IMR-90 (cell line): ENCODE results near the gene KMT2C. TPM values are rescaled to one million over a fixed set of nuclear protein-coding genes. Genes with fewer than 3 reads are reported as not detected.

Source experiments
- ATAC-seq: fragments of 200-7000 bp; cut with Tn5 transposase; 2 replicates; pipeline ENCODE4 v1.9.1; 2020; ENCODE audit warnings: low read depth, mild to moderate bottlenecking, moderate library complexity
- BruUV-seq: library from RNA; stranded (reverse); fragments of 400-500 nt; replicated peaks from 2 replicates; lab custom pipeline; 2021; lab: Mats Ljungman, UMichigan
- CTCF ChIA-PET: fragments of 300-600 bp; formaldehyde crosslinking; extraction: SDS; loops from one replicate; lab custom pipeline; 2021; ENCODE audit warnings: antibody characterized with exemption; lab: Yijun Ruan, JAX
- POLR2A ChIA-PET: fragments of 300-600 bp; sonication (Branson Sonifier 250); formaldehyde crosslinking; loops from one replicate; lab custom pipeline; 2022; ENCODE audit warnings: antibody characterized with exemption; ENCODE audit not compliant: unreplicated experiment; lab: Charles Lee
- DNase-seq: peaks from one replicate; pipeline ENCODE4 v3.0.0; 2013
- H2AFZ ChIP-seq: replicated peaks from 2 replicates; pipeline ENCODE3; 2013; ENCODE audit warnings: low read length, mild to moderate bottlenecking; ENCODE audit not compliant: poor library complexity
- H2AK5ac ChIP-seq: 2 replicates; pipeline ENCODE4 v1.6.1; 2013; ENCODE audit warnings: low read depth, low read length, inconsistent platforms
- H2AK9ac ChIP-seq: replicated peaks from 2 replicates; pipeline ENCODE3; 2013; ENCODE audit warnings: mild to moderate bottlenecking, low read depth, low read length, moderate library complexity; ENCODE audit not compliant: poor library complexity
- H2BK120ac ChIP-seq: 2 replicates; pipeline ENCODE4 v1.6.1; 2013; ENCODE audit warnings: low read depth, low read length, inconsistent platforms
- H2BK15ac ChIP-seq: 3 replicates; pipeline ENCODE4 v1.6.1; 2013; ENCODE audit warnings: low read depth, low read length, inconsistent platforms
- H2BK20ac ChIP-seq: 2 replicates; pipeline ENCODE4 v1.6.1; 2013; ENCODE audit warnings: low read depth, mild to moderate bottlenecking, inconsistent platforms, low read length, moderate library complexity
- H2BK5ac ChIP-seq: 2 replicates; pipeline ENCODE4 v1.6.1; 2013; ENCODE audit warnings: mild to moderate bottlenecking, low read depth, low read length, inconsistent platforms; ENCODE audit not compliant: poor library complexity, severe bottlenecking
- H3K14ac ChIP-seq: replicated peaks from 2 replicates; pipeline ENCODE4 v1.6.1; 2013; ENCODE audit warnings: low read depth, low read length, inconsistent platforms
- H3K18ac ChIP-seq: 2 replicates; pipeline ENCODE4 v1.6.1; 2013; ENCODE audit warnings: low read depth, low read length, control low read depth
- H3K23ac ChIP-seq: 2 replicates; pipeline ENCODE4 v1.6.1; 2013; ENCODE audit warnings: low read depth, low read length, inconsistent platforms
- H3K27ac ChIP-seq: 2 replicates; pipeline ENCODE4 v1.5.1; 2013; ENCODE audit warnings: mild to moderate bottlenecking, control low read depth, low read length; ENCODE audit not compliant: insufficient read depth
- H3K27me3 ChIP-seq: 2 replicates; pipeline ENCODE4 v1.6.1; 2013; ENCODE audit warnings: low read length; ENCODE audit not compliant: control insufficient read depth, insufficient read depth
- H3K36me3 ChIP-seq: 2 replicates; pipeline ENCODE4 v1.6.1; 2013; ENCODE audit warnings: low read length, mixed read lengths; ENCODE audit not compliant: control insufficient read depth, insufficient read depth
- H3K4ac ChIP-seq: 2 replicates; pipeline ENCODE4 v1.6.1; 2013; ENCODE audit warnings: low read depth, low read length, inconsistent platforms
- H3K4me1 ChIP-seq: 2 replicates; pipeline ENCODE4 v1.6.1; 2013; ENCODE audit warnings: low read length, mixed read lengths; ENCODE audit not compliant: control insufficient read depth, insufficient read depth
- H3K4me2 ChIP-seq: 2 replicates; pipeline ENCODE4 v1.6.1; 2013; ENCODE audit warnings: low read depth, mild to moderate bottlenecking, control low read depth, low read length, moderate library complexity
- H3K4me3 ChIP-seq: 2 replicates; pipeline ENCODE4 v1.5.1; 2013; ENCODE audit warnings: low read depth, mild to moderate bottlenecking, control low read depth, low read length, moderate library complexity; ENCODE audit not compliant: insufficient read depth
- H3K56ac ChIP-seq: 2 replicates; pipeline ENCODE4 v1.6.1; 2013; ENCODE audit warnings: low read length, inconsistent platforms; ENCODE audit not compliant: insufficient read depth; ENCODE audit errors: extremely low read depth
- H3K79me1 ChIP-seq, 2 experiments: 2 replicates each; pipeline ENCODE4 v1.6.1; 2013; ENCODE audit warnings: low read length in 2 of 2, inconsistent platforms in 1 of 2, low read depth in 1 of 2
- H3K9ac ChIP-seq: 2 replicates; pipeline ENCODE4 v1.6.1; 2013; ENCODE audit warnings: low read depth, low read length, control low read depth
- H3K9me1 ChIP-seq: 2 replicates; pipeline ENCODE4 v1.6.1; 2013; ENCODE audit warnings: low read length, inconsistent platforms; ENCODE audit not compliant: insufficient read depth
- H3K9me3 ChIP-seq: 2 replicates; pipeline ENCODE4 v1.6.1; 2013; ENCODE audit warnings: low read length; ENCODE audit not compliant: control insufficient read depth, insufficient read depth
- H4K20me1 ChIP-seq: 2 replicates; pipeline ENCODE4 v1.6.1; 2013; ENCODE audit warnings: low read length, inconsistent platforms; ENCODE audit not compliant: insufficient read depth
- H4K5ac ChIP-seq: 2 replicates; pipeline ENCODE4 v1.6.1; 2013; ENCODE audit warnings: mild to moderate bottlenecking, low read depth, low read length, control low read depth
- H4K8ac ChIP-seq, 2 experiments: 2 replicates each; pipeline ENCODE4 v1.6.1; 2013; ENCODE audit warnings: low read depth in 2 of 2, low read length in 2 of 2, control low read depth in 1 of 2, inconsistent platforms in 1 of 2
- H4K91ac ChIP-seq: 2 replicates; pipeline ENCODE4 v1.6.1; 2013; ENCODE audit warnings: low read depth, low read length, inconsistent platforms; ENCODE audit not compliant: insufficient read depth
- BHLHE40 ChIP-seq: fragments of 150-350 bp; IDR thresholded peaks from 2 replicates; pipeline ENCODE4 v1.6.1; 2016; ENCODE audit warnings: mild to moderate bottlenecking, low read depth, low read length
- CEBPB ChIP-seq: IDR thresholded peaks from 2 replicates; pipeline ENCODE4 v1.6.1; 2012; ENCODE audit warnings: low read depth, low read length, improper control_type of control experiment
- CHD1 ChIP-seq: IDR thresholded peaks from 2 replicates; pipeline ENCODE4 v1.6.1; 2012; ENCODE audit warnings: low read depth, low read length, improper control_type of control experiment
- CTCF ChIP-seq: conservative IDR thresholded peaks from 2 replicates; pipeline ENCODE4 v1.5.1; 2012; ENCODE audit warnings: mild to moderate bottlenecking, low read depth, low read length, improper control_type of control experiment
- ELK1 ChIP-seq: fragments of 150-350 bp; IDR thresholded peaks from 2 replicates; pipeline ENCODE4 v1.6.1; 2016; ENCODE audit warnings: low read depth, mild to moderate bottlenecking, low read length, moderate library complexity, borderline replicate concordance
- FOS ChIP-seq: fragments of 150-350 bp; IDR thresholded peaks from 2 replicates; pipeline ENCODE4 v1.6.1; 2016; ENCODE audit warnings: low read depth, low read length
- MAFK ChIP-seq: IDR thresholded peaks from 2 replicates; pipeline ENCODE4 v1.6.1; 2012; ENCODE audit warnings: low read depth, low read length, improper control_type of control experiment
- MAZ ChIP-seq: IDR thresholded peaks from 2 replicates; pipeline ENCODE4 v1.6.1; 2012; ENCODE audit warnings: low read depth, mild to moderate bottlenecking, low read length, improper control_type of control experiment, moderate library complexity, borderline replicate concordance
- MXI1 ChIP-seq: IDR thresholded peaks from 2 replicates; pipeline ENCODE4 v1.6.1; 2012; ENCODE audit warnings: low read depth, mild to moderate bottlenecking, low read length, moderate library complexity, borderline replicate concordance
- NFE2L2 ChIP-seq: fragments of 150-350 bp; IDR thresholded peaks from 2 replicates; pipeline ENCODE4 v1.6.1; 2016; ENCODE audit warnings: low read depth, mild to moderate bottlenecking, low read length
- POLR2A ChIP-seq: IDR thresholded peaks from 2 replicates; pipeline ENCODE4 v1.6.1; 2012; ENCODE audit warnings: mild to moderate bottlenecking, low read depth, low read length
- RAD21 ChIP-seq: IDR thresholded peaks from 2 replicates; pipeline ENCODE4 v1.6.1; 2012; ENCODE audit warnings: low read length, improper control_type of control experiment
- RCOR1 ChIP-seq: IDR thresholded peaks from 2 replicates; pipeline ENCODE4 v1.6.1; 2012; ENCODE audit warnings: mild to moderate bottlenecking, low read length, improper control_type of control experiment; ENCODE audit not compliant: insufficient replicate concordance
- RFX5 ChIP-seq: IDR thresholded peaks from 2 replicates; pipeline ENCODE4 v1.8.0; 2012; ENCODE audit warnings: low read depth, mild to moderate bottlenecking, low read length, moderate library complexity
- SMC3 ChIP-seq: fragments of 150-350 bp; IDR thresholded peaks from 2 replicates; pipeline ENCODE4 v1.6.1; 2016; ENCODE audit warnings: low read depth, mild to moderate bottlenecking, antibody characterized with exemption, low read length, moderate library complexity
- USF2 ChIP-seq: fragments of 150-350 bp; IDR thresholded peaks from 2 replicates; pipeline ENCODE4 v1.6.1; 2017; ENCODE audit warnings: mild to moderate bottlenecking, antibody characterized with exemption, low read length, low read depth
- WGBS, 2 experiments: methylation state at CpG; one replicate each; pipeline versions ENCODE4 v1.1.5 to v1.1.7; 2013; ENCODE audit warnings: missing lambda C conversion rate in 2 of 2; ENCODE audit not compliant: insufficient read length in 1 of 2; ENCODE audit errors: extremely low coverage in 2 of 2; 5-methylcytosine and 5-hydroxymethylcytosine counted together
- dilution Hi-C: fragments of 300-500 bp; cut with HindIII; formaldehyde crosslinking; loops from one replicate; pipeline ENCODE4 v1.14.3; 2018; ENCODE audit warnings: low sequenced_read_pairs; ENCODE audit not compliant: unreplicated experiment
- in situ Hi-C: fragments of 300-500 bp; cut with MboI; formaldehyde crosslinking; loops from 3 replicates; pipeline ENCODE4 v1.14.3; 2019; ENCODE audit warnings: low sequenced_read_pairs, inconsistent platforms, mixed read lengths
- intact Hi-C: fragments of 100-400 bp; cut with micrococcal nuclease; formaldehyde crosslinking; loops from 2 replicates; pipeline ENCODE4 v1.10.0; 2022
- polyA plus RNA-seq, 3 experiments: library from polyadenylated mRNA; depleted of rRNA; stranded (reverse); fragments of >200 nt; gene quantifications; 2 replicates each; pipeline ENCODE4 v1.2.3, GENCODE V29; 2012; ENCODE audit warnings: low replicate concordance in 1 of 3
- total RNA-seq: library from RNA; depleted of rRNA; stranded (reverse); fragments of >200 nt; gene quantifications from 2 replicates; pipeline ENCODE4 v1.2.3, GENCODE V29; 2012

KMT2C gene
- total and polyA plus RNA-seq, 2 of the 4 experiments (the other 2 are of a cell fraction), result 8.0 to 23.3 TPM

GRCh38 chr7:152128252-152128651 is 307.6 kb downstream of the KMT2C start:
- 0 out of 2 replicates have a peak, but pooled peaks cover 3% of the 10 kb centered on the region for H4K20me1 ChIP-seq
- H4K5ac ChIP-seq, result no peak overlapping the region
- no peak for DNase-seq
- no peak overlapping the region for H2BK15ac ChIP-seq
- CTCF ChIA-PET, result no interaction called here
- H2BK5ac ChIP-seq, result no peak overlapping the region
- H3K27ac ChIP-seq, result no peak overlapping the region
- no peak overlapping the region for H3K4me2 ChIP-seq
- in situ Hi-C loops (no loop called here), intact Hi-C loops (no loop called here), dilution Hi-C loops (no loop called here)
- H3K23ac ChIP-seq, result no peak overlapping the region
- H4K8ac ChIP-seq, result no peak overlapping the region
- no peak overlapping the region for H2AK5ac ChIP-seq
- peaks cover 50% of the 10 kb centered on the region for H3K36me3 ChIP-seq
- no peak for TF ChIP-seq CTCF
- no peak for TF ChIP-seq MXI1
- no peak for TF ChIP-seq MAFK
- TF ChIP-seq RFX5, result no peak
- no peak for TF ChIP-seq CHD1
- no peak for TF ChIP-seq NFE2L2
- TF ChIP-seq ELK1, result no peak
- TF ChIP-seq RAD21, result no peak
- TF ChIP-seq SMC3, result no peak
- no peak for TF ChIP-seq BHLHE40
- no peak for TF ChIP-seq CEBPB
- TF ChIP-seq POLR2A, result no peak
- TF ChIP-seq MAZ, result no peak
- no peak for TF ChIP-seq RCOR1
- no peak for TF ChIP-seq USF2
- TF ChIP-seq FOS, result no peak
- no peak overlapping the region for H3K18ac ChIP-seq
- H3K4ac ChIP-seq, result no peak overlapping the region
- no peaks in the 10 kb centered on the region for H3K9me1 ChIP-seq
- H2BK20ac ChIP-seq, result no peak overlapping the region
- no TSS peak for BruUV-seq
- no peak overlapping the region for H3K14ac ChIP-seq
- 92% methylated on average over 7 of the region's 20 CpGs; no CpG with 5 or more reads in 1 of the 2 experiments for WGBS, 2 experiments
- POLR2A ChIA-PET, result no interaction called here
- H4K91ac ChIP-seq, result no peak overlapping the region
- ATAC-seq, result no peak
- no peaks in the 10 kb centered on the region; the same call in 1 of the 2 replicates for H3K9me3 ChIP-seq
- H2AK9ac ChIP-seq, result no peak overlapping the region
- no peaks in the 10 kb centered on the region for H3K4me1 ChIP-seq
- H3K27me3 ChIP-seq, result no peaks in the 10 kb centered on the region
- H3K4me3 ChIP-seq, result no peak overlapping the region
- no peaks in the 10 kb centered on the region; a peak in 1 of 4 replicates for H3K79me1 ChIP-seq
- H3K9ac ChIP-seq, result no peak overlapping the region
- H3K56ac ChIP-seq, result no peak overlapping the region
- H2AFZ ChIP-seq, result no peak overlapping the region
- H2BK120ac ChIP-seq, result no peak overlapping the region
